Tongue (tissue), 1 donor: ENCODE measurements around the gene ZNF460. TPM values are rescaled to one million over a fixed set of nuclear protein-coding genes. Genes with fewer than 3 reads are reported as not detected.

ENCODE experiments used
- total RNA-seq: library from RNA; depleted of rRNA; stranded (reverse); fragments of >200 nt; gene quantifications from one replicate; pipeline ENCODE4 v1.2.3, GENCODE V29; 2014

Gene ZNF460
- total RNA-seq, 1 donor from 2014 or later: 110 TPM

Other genes starting within 250 kb of the ZNF460 start
- gene USP29, start 160.5 kb upstream of the ZNF460 start, total RNA-seq: not detected
- not detected for gene ZIM3, start 135.3 kb upstream of the ZNF460 start, total RNA-seq
- gene DUXA, start 113.0 kb upstream of the ZNF460 start, total RNA-seq: not detected
- 52.6 TPM for gene ZNF264, start 89.0 kb upstream of the ZNF460 start, total RNA-seq
- not detected for gene AURKC, start 49.5 kb upstream of the ZNF460 start, total RNA-seq
- 34.1 TPM for gene ZNF805, start 39.9 kb upstream of the ZNF460 start, total RNA-seq
- 19.2 TPM for gene ZNF543, start 40.0 kb downstream of the ZNF460 start, total RNA-seq
- gene ZNF304, start 70.8 kb downstream of the ZNF460 start, total RNA-seq: 13.5 TPM
- gene TRAPPC2B, start 83.1 kb downstream of the ZNF460 start, total RNA-seq: 15.8 TPM
- 4.9 TPM for gene ZNF547, start 83.1 kb downstream of the ZNF460 start, total RNA-seq
- gene ZNF548, start 109.4 kb downstream of the ZNF460 start, total RNA-seq: 43.4 TPM
- 22.5 TPM for gene ZNF17, start 130.7 kb downstream of the ZNF460 start, total RNA-seq
- gene ZNF749, start 154.8 kb downstream of the ZNF460 start, total RNA-seq: 15.8 TPM
- gene VN1R1, start 176.7 kb downstream of the ZNF460 start, total RNA-seq: 1.2 TPM
- 25.2 TPM for gene ZNF772, start 197.1 kb downstream of the ZNF460 start, total RNA-seq
- 12.0 TPM for gene ZNF419, start 207.3 kb downstream of the ZNF460 start, total RNA-seq
- gene ZNF773, start 219.5 kb downstream of the ZNF460 start, total RNA-seq: 34.7 TPM
- 9.3 TPM for gene ZNF549, start 246.9 kb downstream of the ZNF460 start, total RNA-seq